RWPE1 (cell line): ENCODE results near the gene TSPAN9.

ENCODE experiments used
- CTCF ChIA-PET: fragments of 350-600 bp; sonication (Branson Sonifier 250); formaldehyde crosslinking; extraction: SDS; loops from one replicate; lab custom pipeline; 2021; lab: Yijun Ruan, JAX
- POLR2A ChIA-PET: fragments of 400-600 bp; formaldehyde crosslinking; extraction: SDS; loops from one replicate; lab custom pipeline; 2020; ENCODE audit warnings: antibody characterized with exemption; ENCODE audit not compliant: low non-redundant PET; lab: Yijun Ruan, JAX
- DNase-seq: peaks from one replicate; pipeline ENCODE4 v3.0.0; 2012; ENCODE audit warnings: low spot score
- H3K27ac ChIP-seq: fragments of 450-650 bp; 2 replicates; pipeline ENCODE4 v1.5.1; 2017
- TF ChIP-seq, protein P1 (sequence below): fragments of 450-650 bp; conservative IDR thresholded peaks from 2 replicates; pipeline ENCODE4 v1.5.1; 2017; ENCODE audit warnings: low read depth, mild to moderate bottlenecking

The TSPAN9 gene

DNA sequence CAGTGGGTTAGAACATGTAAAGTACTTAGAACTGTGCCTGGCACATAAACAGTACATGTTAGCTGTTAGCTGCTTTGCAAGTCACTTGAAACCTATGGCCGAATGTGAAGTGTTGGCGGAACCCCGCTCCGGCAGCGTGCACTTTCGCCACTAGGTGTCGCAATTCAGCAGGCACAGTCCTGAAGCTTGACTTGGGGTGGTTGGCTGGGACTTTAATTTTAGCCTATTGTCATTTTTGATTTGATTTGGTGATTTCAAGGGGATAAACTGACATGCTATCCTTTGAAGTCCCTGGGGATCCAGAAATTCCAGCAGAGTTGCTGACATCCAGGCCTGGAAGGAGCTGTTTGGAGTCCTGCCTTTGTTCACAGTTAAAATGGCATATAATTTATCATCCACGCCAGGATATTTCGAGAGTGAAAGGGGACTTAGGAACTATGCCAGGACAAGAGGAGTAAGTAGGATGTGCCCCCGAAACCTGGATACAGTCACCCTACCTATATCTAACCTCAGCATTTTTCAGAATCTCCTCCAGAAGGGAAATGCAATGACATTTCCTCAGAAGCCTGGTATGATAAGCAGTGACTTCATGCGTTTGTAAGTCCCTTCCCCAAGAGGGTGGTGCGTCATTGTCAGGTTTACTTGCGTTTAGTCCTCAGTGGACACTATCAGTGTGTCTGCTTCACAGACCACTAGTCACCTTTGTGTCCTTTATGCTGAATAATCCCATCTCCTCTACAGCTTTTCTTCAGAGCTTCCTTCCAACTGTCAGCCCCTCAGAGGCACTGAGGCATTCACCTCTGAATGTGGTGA, 3.5 kb upstream of the TSPAN9 start:
- peak; percentile 82 for DNase-seq
- POLR2A ChIA-PET, result no interaction called here
- no peak overlapping the region for H3K27ac ChIP-seq
- TF ChIP-seq, protein P1, sequence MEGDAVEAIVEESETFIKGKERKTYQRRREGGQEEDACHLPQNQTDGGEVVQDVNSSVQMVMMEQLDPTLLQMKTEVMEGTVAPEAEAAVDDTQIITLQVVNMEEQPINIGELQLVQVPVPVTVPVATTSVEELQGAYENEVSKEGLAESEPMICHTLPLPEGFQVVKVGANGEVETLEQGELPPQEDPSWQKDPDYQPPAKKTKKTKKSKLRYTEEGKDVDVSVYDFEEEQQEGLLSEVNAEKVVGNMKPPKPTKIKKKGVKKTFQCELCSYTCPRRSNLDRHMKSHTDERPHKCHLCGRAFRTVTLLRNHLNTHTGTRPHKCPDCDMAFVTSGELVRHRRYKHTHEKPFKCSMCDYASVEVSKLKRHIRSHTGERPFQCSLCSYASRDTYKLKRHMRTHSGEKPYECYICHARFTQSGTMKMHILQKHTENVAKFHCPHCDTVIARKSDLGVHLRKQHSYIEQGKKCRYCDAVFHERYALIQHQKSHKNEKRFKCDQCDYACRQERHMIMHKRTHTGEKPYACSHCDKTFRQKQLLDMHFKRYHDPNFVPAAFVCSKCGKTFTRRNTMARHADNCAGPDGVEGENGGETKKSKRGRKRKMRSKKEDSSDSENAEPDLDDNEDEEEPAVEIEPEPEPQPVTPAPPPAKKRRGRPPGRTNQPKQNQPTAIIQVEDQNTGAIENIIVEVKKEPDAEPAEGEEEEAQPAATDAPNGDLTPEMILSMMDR, result peak; percentile 83
- CTCF ChIA-PET, result interaction anchor here (0.5 to 2.5 kb wide), 22 partner anchors 9 to 1489 kb away, joined by 3 to 21 read pairs (median 3); no protein-coding TSS in a partner anchor

DNA sequence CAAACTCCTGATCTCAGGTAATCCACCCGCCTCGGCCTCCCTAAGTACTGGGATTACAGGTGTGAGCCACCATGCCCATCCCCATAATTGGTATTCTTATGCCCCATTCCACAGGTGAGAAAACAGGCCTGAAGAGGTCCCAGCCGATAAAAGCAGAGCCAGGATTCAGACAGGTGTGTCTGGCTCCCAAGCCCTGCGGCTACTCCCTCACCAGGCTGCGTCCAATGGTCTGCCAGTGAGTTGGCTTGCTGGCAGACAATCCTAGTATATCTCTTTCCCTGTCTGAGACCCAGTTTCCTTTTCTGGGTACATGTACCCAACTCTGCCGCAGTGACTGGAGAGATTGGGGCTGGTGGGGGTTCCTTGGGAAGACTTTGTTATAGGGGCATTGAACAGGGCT, 1.9 kb upstream of the TSPAN9 start:
- CTCF ChIA-PET, result interaction anchor here (0.8 to 1.1 kb wide), 2 partner anchors 200 kb away, joined by 3 to 4 read pairs; no protein-coding TSS in a partner anchor

DNA sequence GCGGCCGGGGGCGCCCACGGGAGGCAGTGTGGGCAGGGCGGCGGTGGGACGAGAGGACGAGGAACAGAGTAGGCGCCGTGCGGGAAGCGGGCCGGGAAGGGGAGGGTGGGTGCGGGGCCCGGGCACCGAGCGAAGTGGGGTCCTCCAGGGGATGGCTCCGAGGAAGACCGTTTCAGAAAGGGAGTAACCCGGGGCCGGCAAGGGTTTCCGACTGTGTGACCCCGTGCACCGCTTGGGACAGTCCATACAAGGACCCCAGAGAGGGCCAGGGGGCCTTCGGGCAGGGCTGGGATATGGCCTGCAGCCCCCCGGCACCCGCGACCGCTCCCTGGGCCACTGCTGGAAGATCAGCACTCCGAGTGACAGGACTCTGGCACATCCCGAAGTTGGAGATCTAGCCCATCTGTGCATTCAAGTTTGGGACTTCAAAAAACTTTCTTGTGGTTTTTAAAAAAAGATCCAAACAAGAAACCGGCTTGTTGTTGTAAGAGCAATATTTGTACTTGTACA, 448 bp downstream of the TSPAN9 start:
- peak; percentile 13 for DNase-seq
- TF ChIP-seq, protein P1, result no peak
- H3K27ac ChIP-seq, result peak overlapping the region; percentile 88
- POLR2A ChIA-PET, result no interaction called here
- CTCF ChIA-PET, result interaction anchor here (0.6 kb wide), 1 partner anchor 1370 kb away, joined by 3 read pairs; no protein-coding TSS in a partner anchor

More for the DNA sequence above, 1.9 kb upstream of the TSPAN9 start:
- H3K27ac ChIP-seq, result no peak overlapping the region
- TF ChIP-seq, protein P1, result no peak
- DNase-seq, result no peak
- POLR2A ChIA-PET, result interaction anchor here (1.1 kb wide), 1 partner anchor 48 kb away, joined by 4 read pairs; no protein-coding TSS in a partner anchor

DNA sequence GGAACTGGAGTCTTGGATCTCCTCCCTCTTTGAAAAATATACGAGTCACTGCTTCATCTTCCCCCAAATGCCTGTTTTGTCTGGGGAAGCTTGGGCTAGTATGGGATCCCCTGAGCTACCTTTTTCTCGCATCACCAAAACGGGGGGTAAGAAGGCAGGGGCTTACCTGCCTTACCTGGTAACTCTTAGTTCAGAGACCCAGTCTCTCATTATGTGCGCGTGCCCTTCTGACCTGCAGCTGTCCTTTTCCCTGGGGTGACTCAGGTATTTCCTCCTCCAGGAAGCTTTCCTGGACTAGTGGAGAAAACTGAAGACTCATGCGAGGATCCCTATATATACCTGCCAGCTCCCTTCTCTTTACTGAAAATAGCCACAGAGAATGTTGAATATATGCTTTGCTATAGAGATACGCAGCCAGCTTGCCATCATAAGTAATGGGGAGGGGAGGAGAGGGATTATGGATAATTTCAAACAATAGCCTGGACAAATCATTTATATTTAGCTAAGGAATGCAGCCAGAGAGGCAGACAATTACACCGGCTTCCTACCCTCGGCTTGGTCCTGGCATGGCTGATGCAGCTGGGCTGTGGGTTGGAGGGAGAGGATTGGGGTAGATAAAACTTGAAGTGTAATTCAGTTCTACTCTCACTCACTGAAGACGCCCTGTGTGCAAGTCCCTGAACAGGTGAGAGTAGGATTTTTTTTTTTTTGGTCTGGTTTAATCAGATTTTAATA, 1.1 kb downstream of the TSPAN9 start:
- peak overlapping the region; percentile 88 for H3K27ac ChIP-seq
- TF ChIP-seq, protein P1, result no peak
- ChIA-PET POLR2A (interaction anchor here (0.7 kb wide), 1 partner anchor 221 kb away, joined by 3 read pairs; no protein-coding TSS in a partner anchor), CTCF (interaction anchor here (0.6 kb wide), 1 partner anchor 1370 kb away, joined by 3 read pairs; no protein-coding TSS in a partner anchor)
- peak; percentile 11 for DNase-seq

DNA sequence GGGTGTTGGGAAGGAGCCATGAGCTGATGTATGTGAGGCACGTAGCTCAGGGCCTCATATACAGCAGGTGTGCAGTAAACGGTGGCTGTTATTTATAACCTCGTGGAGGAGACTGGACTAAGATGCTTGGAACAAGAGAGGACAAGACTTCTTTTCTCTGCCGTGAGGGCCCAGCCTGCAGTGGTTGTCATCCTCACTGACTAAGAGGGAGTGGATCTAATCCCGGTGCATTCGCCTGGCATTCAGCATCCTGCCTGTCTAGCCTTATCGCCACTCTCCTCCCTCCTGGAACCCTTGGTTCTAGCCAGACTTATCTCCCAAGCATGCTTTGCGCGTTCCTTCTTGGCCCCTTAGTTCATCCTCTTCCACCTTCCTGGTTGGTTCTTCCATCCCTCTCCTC, 3.9 kb downstream of the TSPAN9 start:
- ChIA-PET POLR2A (no interaction called here), CTCF (no interaction called here)
- no peak overlapping the region for H3K27ac ChIP-seq
- TF ChIP-seq, protein P1, result no peak
- DNase-seq, result no peak

DNA sequence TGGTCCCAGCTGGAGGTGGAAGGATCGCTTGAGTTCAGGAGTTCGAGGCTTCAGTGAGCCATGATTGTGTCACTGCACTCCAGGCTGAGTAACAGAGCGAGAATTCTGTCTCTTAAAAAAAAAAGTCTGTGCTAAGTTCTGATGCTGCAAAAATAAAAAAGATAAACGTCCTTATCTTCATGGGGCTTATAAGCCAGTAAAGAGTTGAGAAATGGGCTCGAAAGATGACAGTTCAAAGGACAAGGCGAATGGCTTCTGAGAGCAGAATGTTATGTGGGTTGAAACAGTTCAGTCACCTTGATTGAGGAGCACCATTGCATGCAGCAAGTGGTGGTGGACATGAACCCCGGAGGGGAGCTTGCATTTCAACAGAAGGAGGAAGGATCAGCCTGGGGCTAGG, 4.7 kb downstream of the TSPAN9 start:
- CTCF ChIA-PET, result no interaction called here
- no peak for DNase-seq
- TF ChIP-seq, protein P1, result no peak
- POLR2A ChIA-PET, result no interaction called here
- H3K27ac ChIP-seq, result no peak overlapping the region
